IgD-negative memory B cell (primary cell): Measurements from ENCODE around the gene CHST11. TPM values are rescaled to one million over a fixed set of nuclear protein-coding genes. Genes with fewer than 3 reads are reported as not detected.

Experiments
- H3K27ac Mint-ChIP-seq, 3 donors: one replicate each; pipeline ENCODE4 v1.8.0; 2020 to 2022; ENCODE audit warnings: mild to moderate bottlenecking in 3 of 3, mixed read lengths in 3 of 3, moderate library complexity in 1 of 3
- H3K27me3 Mint-ChIP-seq: one replicate; pipeline ENCODE4 v1.8.0; 2021; ENCODE audit warnings: mixed read lengths
- H3K36me3 Mint-ChIP-seq: one replicate; pipeline ENCODE4 v1.8.0; 2020; ENCODE audit warnings: mild to moderate bottlenecking, mixed read lengths
- H3K4me1 Mint-ChIP-seq, 3 donors: one replicate each; pipeline ENCODE4 v1.8.0; 2020 to 2022; ENCODE audit warnings: mixed read lengths in 3 of 3, mild to moderate bottlenecking in 1 of 3
- H3K4me3 Mint-ChIP-seq, 4 donors: one replicate each; pipeline ENCODE4 v1.8.0; 2020 to 2022; ENCODE audit warnings: mild to moderate bottlenecking in 4 of 4, mixed read lengths in 4 of 4, moderate library complexity in 3 of 4
- H3K9me3 Mint-ChIP-seq, 3 donors: one replicate each; pipeline ENCODE4 v1.8.0; 2020 to 2021; ENCODE audit warnings: mixed read lengths in 3 of 3, mild to moderate bottlenecking in 1 of 3
- polyA plus RNA-seq: library from polyadenylated mRNA; unstranded; fragments of 300-500 nt; fragmentation: Illumina TruSeq; gene quantifications from one replicate; pipeline ENCODE4 v1.2.3, GENCODE V29; 2021

CHST11 gene
- polyA plus RNA-seq, 1 donor from 2014 or later: 41.7 TPM

- no peaks in the 10 kb centered on the region for H3K9me3 Mint-ChIP-seq
- peaks cover 3% of the 10 kb centered on the region for H3K36me3 Mint-ChIP-seq
- no peaks in the 10 kb centered on the region for H3K27me3 Mint-ChIP-seq
- H3K27ac Mint-ChIP-seq: peak overlapping the region in 1 of 3 donors; percentile 20
- peak overlapping the region in 1 of 4 donors; percentile 38 for H3K4me3 Mint-ChIP-seq
- peaks cover 33 to 50% (median 46%) of the 10 kb centered on the region in 3 donors for H3K4me1 Mint-ChIP-seq
Observed at GRCh38 chr12:104683831-104684503, 227.2 kb downstream of the CHST11 start.

- H3K27ac Mint-ChIP-seq: no peak overlapping the region
- no peaks in the 10 kb centered on the region for H3K27me3 Mint-ChIP-seq
- H3K36me3 Mint-ChIP-seq: peaks cover 3% of the 10 kb centered on the region
- peaks cover 33 to 45% (median 44%) of the 10 kb centered on the region in 3 donors for H3K4me1 Mint-ChIP-seq
- H3K9me3 Mint-ChIP-seq: no peaks in the 10 kb centered on the region
- H3K4me3 Mint-ChIP-seq: no peak overlapping the region
Observed at GRCh38 chr12:104684884-104685283, 228.1 kb downstream of the CHST11 start.

GRCh38 chr12:104685366-104685765 is 228.6 kb downstream of the CHST11 start:
- Mint-ChIP-seq H3K4me1 (peaks cover 29 to 45% (median 39%) of the 10 kb centered on the region in 3 donors), H3K4me3 (no peak overlapping the region), H3K27ac (peak overlapping the region in 1 of 3 donors; percentile 3), H3K9me3 (no peaks in the 10 kb centered on the region), H3K27me3 (no peaks in the 10 kb centered on the region), H3K36me3 (peaks cover 3% of the 10 kb centered on the region)

- Mint-ChIP-seq H3K4me3 (no peak overlapping the region), H3K27me3 (no peaks in the 10 kb centered on the region), H3K27ac (no peak overlapping the region), H3K36me3 (peaks cover 3% of the 10 kb centered on the region), H3K9me3 (no peaks in the 10 kb centered on the region), H3K4me1 (peaks cover 31 to 38% (median 36%) of the 10 kb centered on the region in 3 donors)
Observed at GRCh38 chr12:104686196-104686595, 229.4 kb downstream of the CHST11 start.

GRCh38 chr12:104687823-104688573 is 231.2 kb downstream of the CHST11 start:
- H3K27ac Mint-ChIP-seq: no peak overlapping the region
- H3K27me3 Mint-ChIP-seq: no peaks in the 10 kb centered on the region
- H3K4me1 Mint-ChIP-seq: peaks cover 32 to 36% (median 36%) of the 10 kb centered on the region in 3 donors
- peak overlapping the region in 1 of 4 donors; percentile 74 for H3K4me3 Mint-ChIP-seq
- peaks cover 5% of the 10 kb centered on the region for H3K36me3 Mint-ChIP-seq
- no peaks in the 10 kb centered on the region for H3K9me3 Mint-ChIP-seq

- peak overlapping the region in 1 of 4 donors; percentile 25 for H3K4me3 Mint-ChIP-seq
- H3K27ac Mint-ChIP-seq: no peak overlapping the region
- no peaks in the 10 kb centered on the region for H3K27me3 Mint-ChIP-seq
- H3K4me1 Mint-ChIP-seq: peaks cover 31 to 42% (median 39%) of the 10 kb centered on the region in 3 donors
- no peaks in the 10 kb centered on the region for H3K9me3 Mint-ChIP-seq
- H3K36me3 Mint-ChIP-seq: peaks cover 7% of the 10 kb centered on the region
Observed at GRCh38 chr12:104689635-104690034, 232.9 kb downstream of the CHST11 start.

- Mint-ChIP-seq H3K36me3 (peaks cover 5% of the 10 kb centered on the region), H3K4me3 (peak overlapping the region; percentile 41 to 84 (median 59)), H3K27me3 (no peaks in the 10 kb centered on the region), H3K4me1 (peaks cover 45 to 50% (median 48%) of the 10 kb centered on the region in 3 donors), H3K27ac (peak overlapping the region in 2 of 3 donors; percentile 23 to 67), H3K9me3 (no peaks in the 10 kb centered on the region)
Observed at GRCh38 chr12:104691721-104692556, 235.2 kb downstream of the CHST11 start.

GRCh38 chr12:104692557-104693218 is 235.9 kb downstream of the CHST11 start:
- H3K27me3 Mint-ChIP-seq: no peaks in the 10 kb centered on the region
- no peaks in the 10 kb centered on the region for H3K9me3 Mint-ChIP-seq
- peaks cover 4% of the 10 kb centered on the region for H3K36me3 Mint-ChIP-seq
- H3K4me1 Mint-ChIP-seq: peaks cover 43 to 47% (median 45%) of the 10 kb centered on the region in 3 donors
- peak overlapping the region in 1 of 3 donors; percentile 67 for H3K27ac Mint-ChIP-seq
- peak overlapping the region in 2 of 4 donors; percentile 63 to 74 for H3K4me3 Mint-ChIP-seq

- Mint-ChIP-seq H3K27ac (peak overlapping the region in 1 of 3 donors; percentile 11), H3K4me3 (no peak overlapping the region), H3K4me1 (peaks cover 35 to 50% (median 45%) of the 10 kb centered on the region in 3 donors), H3K27me3 (no peaks in the 10 kb centered on the region), H3K9me3 (no peaks in the 10 kb centered on the region), H3K36me3 (peaks cover 6% of the 10 kb centered on the region)
Observed at GRCh38 chr12:104693493-104693892, 236.7 kb downstream of the CHST11 start.

GRCh38 chr12:104694161-104694560 is 237.4 kb downstream of the CHST11 start:
- H3K27me3 Mint-ChIP-seq: no peaks in the 10 kb centered on the region
- H3K9me3 Mint-ChIP-seq: no peaks in the 10 kb centered on the region
- H3K4me1 Mint-ChIP-seq: peaks cover 34 to 53% (median 43%) of the 10 kb centered on the region in 3 donors
- peak overlapping the region in 2 of 3 donors; percentile 25 for H3K27ac Mint-ChIP-seq
- peak overlapping the region in 2 of 4 donors; percentile 59 to 65 for H3K4me3 Mint-ChIP-seq
- peaks cover 6% of the 10 kb centered on the region for H3K36me3 Mint-ChIP-seq

GRCh38 chr12:104694711-104695110 is 238.0 kb downstream of the CHST11 start:
- peaks cover 6% of the 10 kb centered on the region for H3K36me3 Mint-ChIP-seq
- no peaks in the 10 kb centered on the region for H3K9me3 Mint-ChIP-seq
- no peak overlapping the region for H3K4me3 Mint-ChIP-seq
- H3K27me3 Mint-ChIP-seq: no peaks in the 10 kb centered on the region
- peak overlapping the region in 2 of 3 donors; percentile 25 for H3K27ac Mint-ChIP-seq
- peaks cover 39 to 57% (median 47%) of the 10 kb centered on the region in 3 donors for H3K4me1 Mint-ChIP-seq

- Mint-ChIP-seq H3K9me3 (no peaks in the 10 kb centered on the region), H3K27ac (peak overlapping the region; percentile 74 to 91 (median 79)), H3K4me3 (peak overlapping the region; percentile 29 to 69 (median 44)), H3K27me3 (no peaks in the 10 kb centered on the region), H3K4me1 (peaks cover 39 to 59% (median 50%) of the 10 kb centered on the region in 3 donors), H3K36me3 (peaks cover 6% of the 10 kb centered on the region)
Observed at GRCh38 chr12:104695453-104696148, 238.9 kb downstream of the CHST11 start.

- no peak overlapping the region for H3K4me3 Mint-ChIP-seq
- H3K9me3 Mint-ChIP-seq: no peaks in the 10 kb centered on the region
- peak overlapping the region in 2 of 3 donors; percentile 4 to 73 for H3K27ac Mint-ChIP-seq
- peaks cover 33 to 48% (median 41%) of the 10 kb centered on the region in 3 donors for H3K4me1 Mint-ChIP-seq
- H3K27me3 Mint-ChIP-seq: no peaks in the 10 kb centered on the region
- H3K36me3 Mint-ChIP-seq: peaks cover 6% of the 10 kb centered on the region
Observed at GRCh38 chr12:104697186-104697585, 240.4 kb downstream of the CHST11 start.

- no peaks in the 10 kb centered on the region for H3K9me3 Mint-ChIP-seq
- peaks cover 21 to 36% (median 34%) of the 10 kb centered on the region in 3 donors for H3K4me1 Mint-ChIP-seq
- H3K27me3 Mint-ChIP-seq: no peaks in the 10 kb centered on the region
- no peak overlapping the region for H3K27ac Mint-ChIP-seq
- no peak overlapping the region for H3K4me3 Mint-ChIP-seq
- H3K36me3 Mint-ChIP-seq: peaks cover 4% of the 10 kb centered on the region
Observed at GRCh38 chr12:104698871-104699270, 242.1 kb downstream of the CHST11 start.
